ENCODE measurements around the gene CD37.

Gene CD37

GRCh38 chr19:49382639-49383038, 47.4 kb downstream of the CD37 start:
- DNase-seq (ENCODE audit: low read depth): no peak

- DNase-seq (ENCODE audit: low read depth): no peak
These were observed 48.4 kb downstream of the CD37 start for GRCh38 chr19:49383599-49383998.

- peak; percentile 72 for DNase-seq (ENCODE audit: low read depth)
These were observed 52.7 kb downstream of the CD37 start, which contains the start of gene KASH5 for GRCh38 chr19:49387936-49388372. Gene KASH5 (plus strand): TSS chr19:49388249. CDS start chr19:49390884, 2,635 bp downstream.

DNA sequence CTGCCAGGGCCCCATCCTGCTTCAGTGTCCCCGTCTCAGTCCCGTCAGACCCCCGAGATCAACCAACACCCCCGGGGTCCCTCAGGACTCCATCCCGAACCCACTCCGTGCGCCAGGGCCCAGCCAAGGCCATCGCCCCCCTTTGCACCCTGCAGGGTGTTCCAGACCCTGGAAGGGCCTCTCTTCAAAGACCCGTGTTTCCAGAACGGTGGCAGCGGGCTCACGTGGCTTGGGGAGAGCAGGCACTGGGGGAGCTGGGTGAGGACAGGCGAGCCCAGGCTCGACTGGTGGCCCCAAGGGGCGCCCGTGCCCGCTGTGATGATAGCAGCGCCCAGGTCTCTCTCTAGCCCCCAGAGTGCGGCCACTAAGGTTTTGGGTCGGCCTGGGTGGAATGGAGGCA, 54.2 kb downstream of the CD37 start:
- no peak for DNase-seq (ENCODE audit: low read depth)

All from activated gamma-delta T cell treated with anti-CD3 and anti-CD28 coated beads, Interleukin-2, amount 50 U/mL, for 16 hours (primary cell).